Measurements from ENCODE around the gene ZNF816. TPM values are rescaled to one million over a fixed set of nuclear protein-coding genes. Genes with fewer than 3 reads are reported as not detected.
"Not testable (repeated sequence)": the region's sequence is repeated elsewhere in the genome, so short reads cannot be mapped to it uniquely, and the experiment has no call there.

ZNF816 gene
- total RNA-seq, 1 experiment from 2014 or later: 16.5 TPM

- Mint-ChIP-seq H3K4me1 (ENCODE audit: low read depth, unreplicated experiment) (peaks cover 42% of the 10 kb centered on the region), H3K9me3 (ENCODE audit: low read depth, unreplicated experiment) (peaks cover 4% of the 10 kb centered on the region), H3K27ac (ENCODE audit: unreplicated experiment) (peak overlapping the region; percentile 80), H3K4me3 (ENCODE audit: low read depth, unreplicated experiment) (peak overlapping the region; percentile 79), H3K36me3 (ENCODE audit: insufficient read depth, unreplicated experiment) (peaks cover 81% of the 10 kb centered on the region), H3K27me3 (ENCODE audit: unreplicated experiment) (no peaks in the 10 kb centered on the region)
- peak; percentile 79 for DNase-seq
- intact Hi-C loops (cut with micrococcal nuclease; ENCODE audit: unreplicated experiment): loop anchor here (2.0 to 5.0 kb wide), 2 partner anchors 21 to 38 kb away; partner anchors contain the start of gene ZNF816
- no TSS peak for BruUV-seq (replicated peaks)
- no peak for TF ChIP-seq CTCF (IDR thresholded peaks at IDR 0.05; ENCODE audit: unreplicated experiment)
- CTCF ChIA-PET: no interaction called here
Measured at GRCh38 chr19:52923778-52924593, 38.7 kb downstream of the ZNF816 start.

- no peak for TF ChIP-seq CTCF (IDR thresholded peaks at IDR 0.05; ENCODE audit: unreplicated experiment)
- Mint-ChIP-seq H3K27ac (ENCODE audit: unreplicated experiment) (peak within 1 kb of the TSS; percentile 80), H3K36me3 (ENCODE audit: insufficient read depth, unreplicated experiment) (peaks cover 76% of the 10 kb centered on the region), H3K4me3 (ENCODE audit: low read depth, unreplicated experiment) (peak within 1 kb of the TSS; percentile 79), H3K9me3 (ENCODE audit: low read depth, unreplicated experiment) (peaks cover 4% of the 10 kb centered on the region), H3K4me1 (ENCODE audit: low read depth, unreplicated experiment) (peaks cover 42% of the 10 kb centered on the region), H3K27me3 (ENCODE audit: unreplicated experiment) (no peaks in the 10 kb centered on the region)
- intact Hi-C loops (cut with micrococcal nuclease; ENCODE audit: unreplicated experiment): loop anchor here (2.0 to 5.0 kb wide), 2 partner anchors 22 to 39 kb away; partner anchors contain the start of gene ZNF816
- peak; percentile 95 for DNase-seq
- CTCF ChIA-PET: no interaction called here
- BruUV-seq (replicated peaks): TSS peak; percentile 89
Measured at GRCh38 chr19:52922841-52923777, 39.6 kb downstream of the ZNF816 start, which contains the start of gene ZNF888. TSS of gene ZNF888 (minus strand) at chr19:52923428. CDS start at chr19:52917873, 5,555 bp downstream.

GRCh38 chr19:52917531-52917930 lies 45.1 kb downstream of the ZNF816 start:
- Mint-ChIP-seq H3K4me3 (ENCODE audit: low read depth, unreplicated experiment) (no peak overlapping the region), H3K4me1 (ENCODE audit: low read depth, unreplicated experiment) (peaks cover 21% of the 10 kb centered on the region), H3K9me3 (ENCODE audit: low read depth, unreplicated experiment) (peaks cover 8% of the 10 kb centered on the region), H3K27ac (ENCODE audit: unreplicated experiment) (no peak overlapping the region), H3K27me3 (ENCODE audit: unreplicated experiment) (no peaks in the 10 kb centered on the region), H3K36me3 (ENCODE audit: insufficient read depth, unreplicated experiment) (peaks cover 73% of the 10 kb centered on the region)
- DNase-seq: no peak
- intact Hi-C loops (cut with micrococcal nuclease; ENCODE audit: unreplicated experiment): no loop called here
- TF ChIP-seq CTCF (IDR thresholded peaks at IDR 0.05; ENCODE audit: unreplicated experiment): no peak
- BruUV-seq (replicated peaks): no TSS peak
- CTCF ChIA-PET: no interaction called here

- Mint-ChIP-seq H3K4me1 (ENCODE audit: low read depth, unreplicated experiment) (no peaks in the 10 kb centered on the region), H3K27me3 (ENCODE audit: unreplicated experiment) (no peaks in the 10 kb centered on the region), H3K27ac (ENCODE audit: unreplicated experiment) (peak overlapping the region; percentile 50), H3K36me3 (ENCODE audit: insufficient read depth, unreplicated experiment) (peaks cover 94% of the 10 kb centered on the region), H3K4me3 (ENCODE audit: low read depth, unreplicated experiment) (no peak overlapping the region), H3K9me3 (ENCODE audit: low read depth, unreplicated experiment) (peaks cover 21% of the 10 kb centered on the region)
- no peak for TF ChIP-seq CTCF (IDR thresholded peaks at IDR 0.05; ENCODE audit: unreplicated experiment)
- DNase-seq: no peak
- BruUV-seq (replicated peaks): no TSS peak
- intact Hi-C loops (cut with micrococcal nuclease; ENCODE audit: unreplicated experiment): no loop called here
- CTCF ChIA-PET: no interaction called here
Measured at GRCh38 chr19:52910648-52911047, 52.0 kb downstream of the ZNF816 start.

- intact Hi-C loops (cut with micrococcal nuclease; ENCODE audit: unreplicated experiment): loop anchor here (10.0 kb wide), 1 partner anchor 49 kb away; the partner anchor contains the start of gene ZNF468
Measured at GRCh38 chr19:52904052-52904780, 58.5 kb downstream of the ZNF816 start.

More at GRCh38 chr19:52904052-52904780, 58.5 kb downstream of the ZNF816 start:
- Mint-ChIP-seq H3K9me3 (ENCODE audit: low read depth, unreplicated experiment) (peaks cover 28% of the 10 kb centered on the region), H3K36me3 (ENCODE audit: insufficient read depth, unreplicated experiment) (peaks cover 48% of the 10 kb centered on the region)
- H3K4me3 Mint-ChIP-seq (ENCODE audit: low read depth, unreplicated experiment); BruUV-seq (replicated peaks); CTCF ChIA-PET; H3K4me1 Mint-ChIP-seq (ENCODE audit: low read depth, unreplicated experiment); H3K27ac Mint-ChIP-seq (ENCODE audit: unreplicated experiment); DNase-seq; H3K27me3 Mint-ChIP-seq (ENCODE audit: unreplicated experiment): not testable (repeated sequence)

Measured in Calu3 (cell line).